ENCODE results near the gene CD69. TPM values are rescaled to one million over a fixed set of nuclear protein-coding genes. Genes with fewer than 3 reads are reported as not detected.
"Not testable (repeated sequence)": the region's sequence is repeated elsewhere in the genome, so short reads cannot be mapped to it uniquely, and the experiment has no call there.

The CD69 gene
- total RNA-seq, 1 donor from 2014 or later, result 0.40 TPM

DNA sequence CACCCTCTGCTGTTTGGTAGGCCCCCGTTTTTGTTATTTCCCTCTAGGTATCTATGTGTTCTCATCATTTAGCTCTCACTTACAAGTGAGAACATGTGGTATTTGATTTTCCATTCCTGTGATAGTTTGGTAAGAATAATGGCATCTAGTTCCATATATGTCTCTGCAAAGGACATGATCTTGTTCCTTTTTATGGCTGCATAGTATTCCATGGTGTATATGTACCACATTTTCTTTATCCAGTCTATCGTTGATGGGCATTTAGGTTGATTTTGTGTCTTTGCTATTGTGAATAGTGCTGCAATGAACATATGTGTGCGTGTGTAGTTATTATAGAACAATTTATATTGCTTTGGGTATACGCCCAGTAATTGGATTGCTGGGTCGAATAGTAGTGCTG, 56.1 kb downstream of the CD69 start:
- ATAC-seq (ENCODE audit: poor library complexity); intact Hi-C loops (cut with DNase I): not testable (repeated sequence)

More for the DNA sequence above, 56.1 kb downstream of the CD69 start:
- DNase-seq, result not testable (repeated sequence)

Other genes with a start within 250 kb of the CD69 start
- not detected for gene KLRB1, start 153.0 kb downstream of the CD69 start, total RNA-seq
- gene CLEC2D, start 91.2 kb downstream of the CD69 start, total RNA-seq, result 4.5 TPM
- gene CLECL1, start 27.8 kb downstream of the CD69 start, total RNA-seq, result not detected
- gene KLRF1, start 66.6 kb upstream of the CD69 start, total RNA-seq, result 0.30 TPM
- gene CLEC2B, start 108.5 kb upstream of the CD69 start, total RNA-seq, result 3.7 TPM
- not detected for gene KLRF2, start 120.6 kb upstream of the CD69 start, total RNA-seq
- gene CLEC2A, start 171.5 kb upstream of the CD69 start, total RNA-seq, result not detected
- gene CLEC12A, start 210.5 kb upstream of the CD69 start, total RNA-seq, result 7.8 TPM
- gene CLEC1B, start 238.2 kb upstream of the CD69 start, total RNA-seq, result not detected
- 0.11 TPM for gene CLEC12B, start 249.7 kb upstream of the CD69 start, total RNA-seq

All from Right ventricle myocardium superior (tissue), 1 donor.